Parathyroid adenoma (tissue), 2 donors: ENCODE measurements around the gene SRSF2.

Experiments used
- H2AFZ ChIP-seq: fragments of 300-600 bp; sonication (generic); one replicate; pipeline ENCODE4 v1.7.0; 2017; ENCODE audit warnings: antibody characterized with exemption, mild to moderate bottlenecking
- H3K27ac ChIP-seq: fragments of 300-600 bp; sonication (generic); one replicate; pipeline ENCODE4 v1.7.0; 2017
- H3K27me3 ChIP-seq: fragments of 300-600 bp; sonication (generic); one replicate; pipeline ENCODE4 v1.7.0; 2017; ENCODE audit warnings: low read length; ENCODE audit not compliant: control insufficient read depth, insufficient read depth
- H3K36me3 ChIP-seq: fragments of 300-600 bp; sonication (generic); one replicate; pipeline ENCODE4 v1.7.0; 2017; ENCODE audit warnings: low read length; ENCODE audit not compliant: control insufficient read depth, insufficient read depth
- H3K4me1 ChIP-seq: fragments of 300-600 bp; sonication (generic); one replicate; pipeline ENCODE4 v1.7.0; 2017; ENCODE audit warnings: control low read depth
- H3K4me2 ChIP-seq: fragments of 300-600 bp; sonication (generic); one replicate; pipeline ENCODE4 v1.7.0; 2017; ENCODE audit warnings: low read length
- H3K4me3 ChIP-seq: fragments of 300-600 bp; sonication (generic); one replicate; pipeline ENCODE4 v1.7.0; 2017; ENCODE audit warnings: low read depth, low read length
- H3K79me2 ChIP-seq: fragments of 300-600 bp; sonication (generic); one replicate; pipeline ENCODE4 v1.7.0; 2017; ENCODE audit warnings: control low read depth
- H3K9ac ChIP-seq: fragments of 300-600 bp; sonication (generic); one replicate; pipeline ENCODE4 v1.7.0; 2017; ENCODE audit warnings: mild to moderate bottlenecking
- H3K9me3 ChIP-seq: fragments of 300-600 bp; sonication (generic); one replicate; pipeline ENCODE4 v1.7.0; 2017; ENCODE audit warnings: low read length; ENCODE audit not compliant: control insufficient read depth
- CTCF ChIP-seq: fragments of 300-600 bp; sonication (generic); IDR thresholded peaks from one replicate; pipeline ENCODE4 v1.7.0; 2017; ENCODE audit warnings: antibody characterized with exemption, mild to moderate bottlenecking
- donor health status: primary hyperparathyroidism.

The SRSF2 gene

GRCh38 chr17:76695059-76695831 is 41.9 kb downstream of the SRSF2 start:
- H3K4me2 ChIP-seq, result peak overlapping the region; percentile 31
- H3K4me1 ChIP-seq, result peaks cover 49% of the 10 kb centered on the region
- H3K27ac ChIP-seq, result peak overlapping the region; percentile 68
- no peaks in the 10 kb centered on the region for H3K36me3 ChIP-seq
- H3K4me3 ChIP-seq, result peak overlapping the region; percentile 1
- no peak for TF ChIP-seq CTCF
- H2AFZ ChIP-seq, result peak overlapping the region; percentile 23
- no peaks in the 10 kb centered on the region for H3K9me3 ChIP-seq
- H3K27me3 ChIP-seq, result no peaks in the 10 kb centered on the region
- H3K79me2 ChIP-seq, result peaks cover 25% of the 10 kb centered on the region
- no peak overlapping the region for H3K9ac ChIP-seq

GRCh38 chr17:76691379-76692191 is 45.5 kb downstream of the SRSF2 start:
- no peak for TF ChIP-seq CTCF
- Histone ChIP-seq H2AFZ (no peak overlapping the region), H3K4me2 (no peak overlapping the region), H3K9ac (no peak overlapping the region), H3K79me2 (peaks cover 40% of the 10 kb centered on the region), H3K36me3 (no peaks in the 10 kb centered on the region), H3K4me3 (no peak overlapping the region), H3K27me3 (no peaks in the 10 kb centered on the region), H3K4me1 (peaks cover 25% of the 10 kb centered on the region), H3K27ac (no peak overlapping the region), H3K9me3 (no peaks in the 10 kb centered on the region)

DNA sequence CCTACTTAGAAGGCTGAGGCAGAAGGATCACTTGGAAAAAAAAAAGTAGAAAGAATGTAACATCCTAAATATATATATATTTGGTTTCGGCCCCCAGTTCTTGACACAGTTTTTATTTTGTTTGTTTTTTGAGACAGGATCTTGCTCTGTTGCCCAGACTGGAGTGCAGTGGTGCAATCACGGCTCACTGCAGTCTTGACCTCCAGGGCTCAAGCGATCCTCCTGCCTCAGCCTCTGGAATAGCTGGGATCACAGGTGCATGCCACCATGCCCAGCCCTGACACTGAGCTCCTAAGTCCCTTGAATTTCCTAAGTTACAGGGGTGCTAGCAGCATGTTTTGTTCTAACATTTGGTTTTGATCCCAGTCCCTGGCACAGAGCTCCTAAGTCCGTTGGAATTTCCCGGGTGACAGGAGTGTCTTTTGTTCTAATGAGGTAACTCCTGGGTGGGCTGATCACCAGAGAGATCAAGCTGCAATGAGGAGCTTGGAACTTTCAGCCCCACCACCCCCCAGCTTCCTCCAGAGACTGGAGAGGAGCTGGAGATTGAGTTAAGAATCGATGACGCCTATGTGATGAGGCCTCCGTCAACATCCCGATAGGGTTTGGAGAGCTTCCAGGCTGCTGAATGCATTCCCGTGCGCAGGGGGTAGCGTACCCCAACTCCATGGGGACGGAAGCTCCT is 46.4 kb downstream of the SRSF2 start:
- Histone ChIP-seq H3K27ac (no peak overlapping the region), H3K4me1 (peaks cover 20% of the 10 kb centered on the region)
- TF ChIP-seq CTCF, result no peak

GRCh38 chr17:76689859-76690258 is 47.3 kb downstream of the SRSF2 start:
- Histone ChIP-seq H3K79me2 (peaks cover 49% of the 10 kb centered on the region), H3K4me3 (no peak overlapping the region), H3K27ac (peak overlapping the region; percentile 12), H3K9ac (no peak overlapping the region), H3K4me1 (peaks cover 15% of the 10 kb centered on the region), H3K9me3 (no peaks in the 10 kb centered on the region), H3K4me2 (peak overlapping the region; percentile 58), H2AFZ (no peak overlapping the region), H3K36me3 (no peaks in the 10 kb centered on the region), H3K27me3 (no peaks in the 10 kb centered on the region)
- TF ChIP-seq CTCF, result no peak

More for the DNA sequence above, 46.4 kb downstream of the SRSF2 start:
- Histone ChIP-seq H3K9ac (no peak overlapping the region), H2AFZ (no peak overlapping the region), H3K79me2 (peaks cover 45% of the 10 kb centered on the region), H3K4me3 (no peak overlapping the region), H3K36me3 (no peaks in the 10 kb centered on the region), H3K4me2 (no peak overlapping the region), H3K9me3 (no peaks in the 10 kb centered on the region), H3K27me3 (no peaks in the 10 kb centered on the region)
